ENCODE results near the gene EVPL. TPM values are rescaled to one million over a fixed set of nuclear protein-coding genes. Genes with fewer than 3 reads are reported as not detected.

The EVPL gene
- total RNA-seq, 1 donor from 2014 or later: 0.06 TPM

GRCh38 chr17:76019833-76020467 lies 7.2 kb downstream of the EVPL start:
- DNase-seq (ENCODE audit: extremely low read depth, low read depth, low spot score): no peak

GRCh38 chr17:76018801-76019200 lies 8.3 kb downstream of the EVPL start:
- DNase-seq (ENCODE audit: extremely low read depth, low read depth, low spot score): no peak

GRCh38 chr17:76018340-76018680 lies 8.8 kb downstream of the EVPL start:
- no peak for DNase-seq (ENCODE audit: extremely low read depth, low read depth, low spot score)

- no peak for DNase-seq (ENCODE audit: extremely low read depth, low read depth, low spot score)
These were observed 9.4 kb downstream of the EVPL start for GRCh38 chr17:76017481-76018339.

GRCh38 chr17:76014925-76015261 lies 12.2 kb downstream of the EVPL start:
- DNase-seq (ENCODE audit: extremely low read depth, low read depth, low spot score): no peak

GRCh38 chr17:76014100-76014924 lies 12.8 kb downstream of the EVPL start:
- no peak for DNase-seq (ENCODE audit: extremely low read depth, low read depth, low spot score)

- no peak for DNase-seq (ENCODE audit: extremely low read depth, low read depth, low spot score)
These were observed 13.7 kb downstream of the EVPL start for GRCh38 chr17:76013377-76013932.

GRCh38 chr17:76011951-76012350 lies 15.2 kb downstream of the EVPL start:
- no peak for DNase-seq (ENCODE audit: extremely low read depth, low read depth, low spot score)

GRCh38 chr17:76009969-76010661 lies 17.0 kb downstream of the EVPL start:
- DNase-seq (ENCODE audit: extremely low read depth, low read depth, low spot score): no peak

GRCh38 chr17:76009447-76009846 lies 17.7 kb downstream of the EVPL start:
- no peak for DNase-seq (ENCODE audit: extremely low read depth, low read depth, low spot score)

- DNase-seq (ENCODE audit: extremely low read depth, low read depth, low spot score): no peak
These were observed 18.3 kb downstream of the EVPL start for GRCh38 chr17:76008630-76009425.

GRCh38 chr17:76008208-76008607 lies 18.9 kb downstream of the EVPL start:
- no peak for DNase-seq (ENCODE audit: extremely low read depth, low read depth, low spot score)

- DNase-seq (ENCODE audit: extremely low read depth, low read depth, low spot score): no peak
These were observed 19.3 kb downstream of the EVPL start for GRCh38 chr17:76007850-76008165.

GRCh38 chr17:76007131-76007849 lies 19.8 kb downstream of the EVPL start:
- DNase-seq (ENCODE audit: extremely low read depth, low read depth, low spot score): no peak

- DNase-seq (ENCODE audit: extremely low read depth, low read depth, low spot score): no peak
These were observed 21.6 kb downstream of the EVPL start for GRCh38 chr17:76005263-76006149.

GRCh38 chr17:76004750-76005262 lies 22.3 kb downstream of the EVPL start:
- no peak for DNase-seq (ENCODE audit: extremely low read depth, low read depth, low spot score)

GRCh38 chr17:76003915-76004314 lies 23.2 kb downstream of the EVPL start:
- no peak for DNase-seq (ENCODE audit: extremely low read depth, low read depth, low spot score)

GRCh38 chr17:76002100-76002499 lies 25.0 kb downstream of the EVPL start:
- DNase-seq (ENCODE audit: extremely low read depth, low read depth, low spot score): no peak

Measured in glomerular endothelial cell (primary cell).